ENCODE results near the gene RUBCNL. TPM values are rescaled to one million over a fixed set of nuclear protein-coding genes. Genes with fewer than 3 reads are reported as not detected.

Gene RUBCNL
- total RNA-seq, 1 experiment from 2014 or later = 1.4 TPM

DNA sequence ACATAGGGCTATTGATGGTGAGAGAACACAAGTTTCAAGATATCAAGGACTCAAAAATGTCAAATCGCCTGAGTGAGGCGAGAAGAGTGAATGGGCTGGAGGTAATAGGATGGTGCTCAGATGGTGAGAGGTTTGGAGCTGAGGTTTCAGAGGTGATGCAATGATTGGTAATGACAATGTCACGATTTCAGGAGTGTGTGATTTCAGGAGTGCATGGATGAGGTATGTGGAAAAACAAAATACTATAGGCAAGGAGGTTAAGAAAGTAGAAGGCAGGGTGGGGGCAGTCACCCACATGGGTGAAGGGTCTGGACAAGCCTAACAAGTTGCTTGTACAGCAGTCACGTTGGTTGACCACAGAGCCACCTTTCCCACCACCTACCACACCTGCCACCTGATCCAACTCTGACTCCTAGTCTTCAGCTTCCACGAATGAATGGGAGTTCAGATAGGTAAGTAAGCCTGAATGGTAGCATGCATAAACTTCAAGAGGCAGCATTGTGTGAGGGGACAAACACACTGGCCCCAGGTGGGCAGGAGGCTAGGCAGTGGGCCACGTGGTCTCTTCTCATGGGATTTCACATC, 71.5 kb downstream of the RUBCNL start:
- H3K4me3 Mint-ChIP-seq = no peak overlapping the region
- Histone ChIP-seq H3K79me1 (ENCODE audit: insufficient read depth, low read depth, low read length, poor library complexity, severe bottlenecking) (no peaks in the 10 kb centered on the region), H2BK5ac (ENCODE audit: insufficient read length, low read length) (no peak overlapping the region), H4K8ac (replicated peaks; ENCODE audit: insufficient read length, low read depth, low read length) (no peak overlapping the region), H3K27ac (ENCODE audit: insufficient read length, low read depth, low read length) (no peak overlapping the region), H3K27me3 (ENCODE audit: insufficient read depth, low read length) (no peaks in the 10 kb centered on the region), H2BK15ac (ENCODE audit: low read depth, low read length) (no peak overlapping the region), H3T11ph (ENCODE audit: low read length) (no peak overlapping the region), H2AK5ac (ENCODE audit: insufficient read length, low read length) (no peak overlapping the region), H3K4me1 (ENCODE audit: insufficient read depth, low read length) (no peaks in the 10 kb centered on the region), H3K23ac (ENCODE audit: insufficient read length, low read depth, low read length) (no peak overlapping the region), H3K56ac (ENCODE audit: insufficient read length, low read depth, low read length) (no peak overlapping the region), H2BK12ac (ENCODE audit: insufficient read length, low read depth, low read length) (no peak overlapping the region), H3K18ac (ENCODE audit: insufficient read length, low read depth, low read length) (no peak overlapping the region), H4K91ac (ENCODE audit: insufficient read length, low read depth, low read length) (no peak overlapping the region), H2BK120ac (ENCODE audit: low read depth, low read length, poor library complexity, severe bottlenecking) (no peak overlapping the region), H3K4me2 (ENCODE audit: insufficient read depth, insufficient read length, low read length) (no peak overlapping the region), H3K14ac (ENCODE audit: insufficient read depth, low read length) (no peak overlapping the region), H3K9me3 (ENCODE audit: control insufficient read depth, low read depth, low read length) (no peaks in the 10 kb centered on the region), H3K9ac (ENCODE audit: extremely low read depth, insufficient read length, low read length) (no peak overlapping the region), H3K23me2 (ENCODE audit: insufficient read length, low read depth, low read length, poor library complexity, severe bottlenecking) (no peaks in the 10 kb centered on the region), H2BK20ac (ENCODE audit: low read depth, low read length, poor library complexity, severe bottlenecking) (no peak overlapping the region), H3K4ac (ENCODE audit: low read depth, low read length) (no peak overlapping the region), H4K20me1 (ENCODE audit: control insufficient read depth, insufficient read depth, insufficient read length) (no peaks in the 10 kb centered on the region), H4K5ac (ENCODE audit: insufficient read length, low read depth, low read length) (no peak overlapping the region), H3K79me2 (ENCODE audit: insufficient read depth, low read length) (no peaks in the 10 kb centered on the region), H2AFZ (ENCODE audit: low read length) (no peak overlapping the region)
- H3K9me3 Mint-ChIP-seq = no peaks in the 10 kb centered on the region; a peak in 2 of 5 replicates
- H3K36me3 Mint-ChIP-seq (ENCODE audit: insufficient read depth in 1 of 3, low read depth in 3 of 3) = no peaks in the 10 kb centered on the region
- peaks cover 3 to 4% of the 10 kb centered on the region in 2 experiments for H3K4me1 Mint-ChIP-seq
- TF ChIP-seq, protein P1, sequence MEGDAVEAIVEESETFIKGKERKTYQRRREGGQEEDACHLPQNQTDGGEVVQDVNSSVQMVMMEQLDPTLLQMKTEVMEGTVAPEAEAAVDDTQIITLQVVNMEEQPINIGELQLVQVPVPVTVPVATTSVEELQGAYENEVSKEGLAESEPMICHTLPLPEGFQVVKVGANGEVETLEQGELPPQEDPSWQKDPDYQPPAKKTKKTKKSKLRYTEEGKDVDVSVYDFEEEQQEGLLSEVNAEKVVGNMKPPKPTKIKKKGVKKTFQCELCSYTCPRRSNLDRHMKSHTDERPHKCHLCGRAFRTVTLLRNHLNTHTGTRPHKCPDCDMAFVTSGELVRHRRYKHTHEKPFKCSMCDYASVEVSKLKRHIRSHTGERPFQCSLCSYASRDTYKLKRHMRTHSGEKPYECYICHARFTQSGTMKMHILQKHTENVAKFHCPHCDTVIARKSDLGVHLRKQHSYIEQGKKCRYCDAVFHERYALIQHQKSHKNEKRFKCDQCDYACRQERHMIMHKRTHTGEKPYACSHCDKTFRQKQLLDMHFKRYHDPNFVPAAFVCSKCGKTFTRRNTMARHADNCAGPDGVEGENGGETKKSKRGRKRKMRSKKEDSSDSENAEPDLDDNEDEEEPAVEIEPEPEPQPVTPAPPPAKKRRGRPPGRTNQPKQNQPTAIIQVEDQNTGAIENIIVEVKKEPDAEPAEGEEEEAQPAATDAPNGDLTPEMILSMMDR (conservative IDR thresholded peaks at IDR 0.05) = no peak
- H3K27ac Mint-ChIP-seq = no peak overlapping the region
- H3K27me3 Mint-ChIP-seq (ENCODE audit: low read depth) = peaks cover 7% of the 10 kb centered on the region; the same call in 1 of the 2 replicates
- no CpG with 5 or more reads among the region's 6 CpGs for WGBS (ENCODE audit: extremely low coverage, insufficient read length, low lambda C conversion rate)
- DNase-seq = no peak
